Prostate gland (tissue), 2 donors: Measurements from ENCODE around the gene DHX8. TPM values are rescaled to one million over a fixed set of nuclear protein-coding genes. Genes with fewer than 3 reads are reported as not detected.
"Not testable (repeated sequence)": the region's sequence is repeated elsewhere in the genome, so short reads cannot be mapped to it uniquely, and the experiment has no call there.

Source experiments
- DNase-seq: peaks from one replicate; pipeline ENCODE4 v3.0.0-alpha.2; 2019; ENCODE audit warnings: low spot score
- H3K27ac ChIP-seq, 2 donors: fragments of 200-600 bp; sonication (generic); 2 replicates each; pipeline ENCODE4 v1.5.1; 2017 to 2019
- H3K27me3 ChIP-seq: fragments of 200-600 bp; sonication (generic); replicated peaks from 2 replicates; pipeline ENCODE4 v1.5.1; 2019; ENCODE audit not compliant: insufficient read depth
- H3K36me3 ChIP-seq, 2 donors: fragments of 200-600 bp; sonication (generic); 1 replicate in 1 of 2; 2 replicates in 1 of 2; pipeline versions ENCODE4 v1.5.1 to v1.8.1; 2017 to 2019
- H3K4me1 ChIP-seq: fragments of 200-600 bp; sonication (generic); replicated peaks from 2 replicates; pipeline ENCODE4 v1.5.1; 2019
- H3K4me3 ChIP-seq, 2 donors: fragments of 200-600 bp; sonication (generic); 2 replicates each; pipeline ENCODE4 v1.5.1; 2017 to 2019
- H3K9me3 ChIP-seq: fragments of 200-600 bp; sonication (generic); 2 replicates; pipeline ENCODE4 v1.5.1; 2017
- POLR2A ChIP-seq: fragments of 450-650 bp; IDR thresholded peaks from one replicate; pipeline ENCODE4 v1.6.1; 2016; ENCODE audit warnings: antibody characterized with exemption, mild to moderate bottlenecking
- POLR2AphosphoS5 ChIP-seq: sonication (generic); formaldehyde crosslinking; IDR thresholded peaks from one replicate; pipeline ENCODE4 v1.6.1; 2017; ENCODE audit warnings: antibody characterized with exemption
- WGBS: methylation state at CpG from one replicate; pipeline ENCODE4 v1.1.5; 2018; 5-methylcytosine and 5-hydroxymethylcytosine counted together
- intact Hi-C: fragments of 100-400 bp; cut with DNase I; formaldehyde crosslinking; loops from one replicate; pipeline ENCODE4 v1.14.2; 2022
- total RNA-seq, 2 donors: library from RNA; depleted of rRNA; stranded (reverse); fragments of >200 nt; gene quantifications; one replicate each; pipeline ENCODE4 v1.1.0, GENCODE V29; 2016
- TF ChIP-seq, protein P1 (sequence below), 4 experiments: fragments of 200-600 bp in 2 of 4; fragments of 450-650 bp in 2 of 4; sonication (generic) in 2 of 4; IDR thresholded peaks; 1 replicate in 3 of 4; 2 replicates in 1 of 4; pipeline ENCODE4 v1.5.1; 2016 to 2019; ENCODE audit warnings: antibody characterized with exemption in 4 of 4, mild to moderate bottlenecking in 2 of 4, moderate library complexity in 2 of 4

DHX8 gene
- total RNA-seq, 2 donors from 2014 or later = 35.7 to 52.9 TPM

DNA sequence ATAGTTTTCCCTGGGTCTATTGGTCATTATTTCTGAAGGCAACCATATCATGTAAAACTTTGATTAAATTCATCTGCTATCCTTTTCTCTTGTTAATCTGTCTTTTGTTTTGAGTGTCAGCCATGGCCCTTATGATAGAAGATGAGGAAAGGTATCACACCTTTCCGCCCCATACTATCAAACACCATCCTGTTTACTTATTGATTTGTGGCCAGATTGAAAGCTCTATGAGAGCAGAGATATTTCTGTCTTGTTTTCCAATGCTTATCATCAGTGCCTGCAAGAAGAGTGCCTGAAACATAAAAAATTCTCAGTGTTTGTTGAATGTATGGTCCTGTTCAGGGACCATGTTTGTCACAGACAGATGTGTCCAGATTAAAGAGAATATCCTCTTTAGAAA lies 22.6 kb upstream of the DHX8 start:
- intact Hi-C loops = no loop called here
- DNase-seq = no peak
- H3K36me3 ChIP-seq = no peaks in the 10 kb centered on the region
- no peak overlapping the region for H3K27ac ChIP-seq
- TF ChIP-seq POLR2A (no peak), POLR2AphosphoS5 (no peak)
- TF ChIP-seq, protein P1, sequence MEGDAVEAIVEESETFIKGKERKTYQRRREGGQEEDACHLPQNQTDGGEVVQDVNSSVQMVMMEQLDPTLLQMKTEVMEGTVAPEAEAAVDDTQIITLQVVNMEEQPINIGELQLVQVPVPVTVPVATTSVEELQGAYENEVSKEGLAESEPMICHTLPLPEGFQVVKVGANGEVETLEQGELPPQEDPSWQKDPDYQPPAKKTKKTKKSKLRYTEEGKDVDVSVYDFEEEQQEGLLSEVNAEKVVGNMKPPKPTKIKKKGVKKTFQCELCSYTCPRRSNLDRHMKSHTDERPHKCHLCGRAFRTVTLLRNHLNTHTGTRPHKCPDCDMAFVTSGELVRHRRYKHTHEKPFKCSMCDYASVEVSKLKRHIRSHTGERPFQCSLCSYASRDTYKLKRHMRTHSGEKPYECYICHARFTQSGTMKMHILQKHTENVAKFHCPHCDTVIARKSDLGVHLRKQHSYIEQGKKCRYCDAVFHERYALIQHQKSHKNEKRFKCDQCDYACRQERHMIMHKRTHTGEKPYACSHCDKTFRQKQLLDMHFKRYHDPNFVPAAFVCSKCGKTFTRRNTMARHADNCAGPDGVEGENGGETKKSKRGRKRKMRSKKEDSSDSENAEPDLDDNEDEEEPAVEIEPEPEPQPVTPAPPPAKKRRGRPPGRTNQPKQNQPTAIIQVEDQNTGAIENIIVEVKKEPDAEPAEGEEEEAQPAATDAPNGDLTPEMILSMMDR (IDR thresholded peaks at IDR 0.05) = no peak
- no peaks in the 10 kb centered on the region for H3K9me3 ChIP-seq
- no peak overlapping the region for H3K4me3 ChIP-seq
- 94% methylated on average over 1 of the region's 1 CpG for WGBS
- H3K27me3 ChIP-seq = no peaks in the 10 kb centered on the region
- no peaks in the 10 kb centered on the region for H3K4me1 ChIP-seq

DNA sequence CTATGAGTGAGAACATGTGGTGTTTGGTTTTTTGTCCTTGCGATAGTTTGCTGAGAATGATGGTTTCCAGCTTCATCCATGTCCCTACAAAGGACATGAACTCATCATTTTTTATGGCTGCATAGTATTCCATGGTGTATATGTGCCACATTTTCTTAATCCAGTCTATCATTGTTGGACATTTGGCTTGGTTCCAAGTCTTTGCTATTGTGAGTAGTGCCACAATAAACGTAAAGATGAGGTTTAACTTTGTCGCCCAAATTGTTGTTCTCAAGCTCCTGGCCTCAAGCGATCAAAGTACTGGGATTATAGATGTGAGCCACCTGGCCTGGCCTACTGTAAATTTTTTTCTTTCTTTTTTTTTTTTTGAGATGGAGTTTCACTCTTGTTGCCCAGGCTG lies 21.2 kb upstream of the DHX8 start:
- intact Hi-C loops, DNase-seq, H3K27ac ChIP-seq, H3K27me3 ChIP-seq, H3K9me3 ChIP-seq, H3K4me3 ChIP-seq, H3K4me1 ChIP-seq, H3K36me3 ChIP-seq: not testable (repeated sequence)
- WGBS = 82% methylated on average over 4 of the region's 4 CpGs

DNA sequence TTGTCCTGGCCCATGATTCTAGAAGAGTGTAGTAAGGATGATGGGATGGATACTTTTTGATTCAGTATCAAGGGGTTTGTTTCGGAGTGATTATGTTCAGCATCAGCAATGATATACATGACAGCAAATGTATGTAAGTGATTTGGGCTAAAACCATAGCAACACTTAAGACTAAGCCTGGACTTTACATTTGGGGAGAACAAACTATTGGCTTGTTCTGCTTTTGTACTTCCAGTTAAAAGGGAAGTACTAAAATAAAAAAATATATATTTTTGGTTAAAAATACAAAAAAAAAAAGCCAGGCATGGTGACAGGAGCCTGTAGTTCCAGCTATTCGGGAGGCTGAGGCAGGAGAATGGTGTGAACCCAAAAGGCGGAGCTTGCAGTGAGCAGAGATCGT lies 20.5 kb upstream of the DHX8 start:
- WGBS = 90% methylated on average over 4 of the region's 4 CpGs
- intact Hi-C loops = no loop called here
- DNase-seq = no peak
- H3K36me3 ChIP-seq = no peaks in the 10 kb centered on the region
- no peaks in the 10 kb centered on the region for H3K9me3 ChIP-seq
- TF ChIP-seq, protein P1 (IDR thresholded peaks at IDR 0.05) = no peak
- TF ChIP-seq POLR2AphosphoS5 = no peak
- no peak for TF ChIP-seq POLR2A
- no peaks in the 10 kb centered on the region for H3K4me1 ChIP-seq
- H3K4me3 ChIP-seq = no peak overlapping the region
- H3K27me3 ChIP-seq = no peaks in the 10 kb centered on the region
- no peak overlapping the region for H3K27ac ChIP-seq

DNA sequence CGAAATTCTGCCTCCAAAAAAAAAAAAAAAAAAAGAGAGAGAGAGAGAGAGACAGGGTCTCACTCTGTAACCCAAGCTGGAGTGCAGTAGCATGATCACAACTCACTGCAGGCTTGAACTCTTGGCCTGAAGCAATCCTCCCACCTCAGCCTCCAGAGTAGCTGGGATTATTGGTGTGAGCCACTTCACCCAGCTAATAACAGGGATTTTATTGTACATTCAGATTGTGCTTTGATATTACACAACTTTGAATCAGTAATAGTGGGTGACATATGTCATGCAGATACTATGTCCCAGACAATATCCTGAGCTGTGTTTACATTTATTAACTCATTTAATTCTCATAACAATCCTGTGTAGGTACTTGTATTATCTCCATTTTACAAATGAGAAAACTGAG lies 19.7 kb upstream of the DHX8 start:
- no peaks in the 10 kb centered on the region for H3K4me1 ChIP-seq
- no peaks in the 10 kb centered on the region for H3K27me3 ChIP-seq
- DNase-seq = no peak
- TF ChIP-seq POLR2AphosphoS5 = no peak
- TF ChIP-seq, protein P1 (IDR thresholded peaks at IDR 0.05) = no peak
- no peak for TF ChIP-seq POLR2A
- no peaks in the 10 kb centered on the region for H3K36me3 ChIP-seq
- H3K4me3 ChIP-seq = no peak overlapping the region
- intact Hi-C loops = no loop called here
- H3K27ac ChIP-seq = no peak overlapping the region
- no peaks in the 10 kb centered on the region for H3K9me3 ChIP-seq
- WGBS = 88% methylated on average over 1 of the region's 1 CpG

DNA sequence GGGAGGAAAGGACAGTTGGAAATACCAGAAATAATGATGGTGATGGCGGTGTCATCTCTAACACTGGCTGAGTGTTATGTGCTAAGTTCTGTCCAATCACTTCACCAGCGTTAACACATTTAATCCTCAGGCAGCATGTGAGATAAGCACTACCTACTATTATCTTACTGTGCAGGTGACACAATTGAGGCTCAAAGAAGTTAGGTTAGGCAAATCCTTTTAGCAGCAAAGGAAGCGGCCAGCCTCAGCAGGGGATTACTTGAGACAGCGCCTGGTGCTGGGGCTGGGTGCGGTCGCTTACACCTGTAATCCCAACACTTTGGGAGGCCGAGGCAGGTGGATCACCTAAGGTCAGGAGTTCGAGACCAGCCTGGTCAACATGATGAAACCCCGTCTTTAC lies 18.7 kb upstream of the DHX8 start:
- H3K4me3 ChIP-seq = no peak overlapping the region
- no peak for TF ChIP-seq POLR2A
- TF ChIP-seq, protein P1 (IDR thresholded peaks at IDR 0.05) = no peak
- no peak for TF ChIP-seq POLR2AphosphoS5
- H3K36me3 ChIP-seq = no peaks in the 10 kb centered on the region
- no peak for DNase-seq
- no peaks in the 10 kb centered on the region for H3K9me3 ChIP-seq
- intact Hi-C loops = no loop called here
- H3K27ac ChIP-seq = no peak overlapping the region
- H3K4me1 ChIP-seq = no peaks in the 10 kb centered on the region
- H3K27me3 ChIP-seq = no peaks in the 10 kb centered on the region
- WGBS = 81% methylated on average over 9 of the region's 9 CpGs
